ENCODE results near the gene LHCGR.

The LHCGR gene

GRCh38 chr2:48674933-48675332, 80.6 kb downstream of the LHCGR start:
- in situ Hi-C loops (cut with MboI; ENCODE audit: low sequenced_read_pairs): no loop called here
- Histone ChIP-seq H3K27me3 (ENCODE audit: low read depth) (no peaks in the 10 kb centered on the region), H3K4me3 (no peak overlapping the region), H3K9me3 (no peaks in the 10 kb centered on the region), H3K36me3 (replicated peaks) (no peaks in the 10 kb centered on the region), H3K4me1 (peaks cover 30% of the 10 kb centered on the region)
- peak; percentile 60 to 98 for DNase-seq (ENCODE audit: low spot score in 2 of 2)

GRCh38 chr2:48673581-48673980, 81.9 kb downstream of the LHCGR start:
- H3K9me3 ChIP-seq: no peaks in the 10 kb centered on the region
- in situ Hi-C loops (cut with MboI; ENCODE audit: low sequenced_read_pairs): no loop called here
- H3K4me1 ChIP-seq: peaks cover 30% of the 10 kb centered on the region
- no peak overlapping the region for H3K4me3 ChIP-seq
- no peaks in the 10 kb centered on the region for H3K27me3 ChIP-seq (ENCODE audit: low read depth)
- no peak for DNase-seq (ENCODE audit: low spot score in 2 of 2)
- H3K36me3 ChIP-seq (replicated peaks): no peaks in the 10 kb centered on the region

GRCh38 chr2:48668992-48669391, 86.5 kb downstream of the LHCGR start:
- in situ Hi-C loops (cut with MboI; ENCODE audit: low sequenced_read_pairs): no loop called here
- Histone ChIP-seq H3K4me1 (no peaks in the 10 kb centered on the region), H3K36me3 (replicated peaks) (no peaks in the 10 kb centered on the region), H3K4me3 (no peak overlapping the region), H3K9me3 (no peaks in the 10 kb centered on the region), H3K27me3 (ENCODE audit: low read depth) (no peaks in the 10 kb centered on the region)
- DNase-seq (ENCODE audit: low spot score in 2 of 2): no peak

- no peak for DNase-seq (ENCODE audit: low spot score in 2 of 2)
- H3K9me3 ChIP-seq: no peaks in the 10 kb centered on the region
- H3K4me1 ChIP-seq: peaks cover 2% of the 10 kb centered on the region; the same call in 1 of the 2 replicates
- in situ Hi-C loops (cut with MboI; ENCODE audit: low sequenced_read_pairs): no loop called here
- no peaks in the 10 kb centered on the region for H3K27me3 ChIP-seq (ENCODE audit: low read depth)
- no peak overlapping the region for H3K4me3 ChIP-seq
- no peaks in the 10 kb centered on the region for H3K36me3 ChIP-seq (replicated peaks)
These were observed 104.2 kb downstream of the LHCGR start for GRCh38 chr2:48651158-48651790.

- Histone ChIP-seq H3K27me3 (ENCODE audit: low read depth) (no peaks in the 10 kb centered on the region), H3K9me3 (no peaks in the 10 kb centered on the region), H3K36me3 (replicated peaks) (no peaks in the 10 kb centered on the region), H3K4me1 (no peaks in the 10 kb centered on the region; the same call in 1 of the 2 replicates), H3K4me3 (no peak overlapping the region)
- no peak for DNase-seq (ENCODE audit: low spot score in 2 of 2)
- in situ Hi-C loops (cut with MboI; ENCODE audit: low sequenced_read_pairs): no loop called here
These were observed 117.3 kb downstream of the LHCGR start for GRCh38 chr2:48638261-48638660.

Data from HAP-1 (cell line).